Epidermal melanocyte (primary cell): ENCODE measurements around the gene CTSC.

Experiments
- DNase-seq: peaks from one replicate; pipeline ENCODE4 v3.0.0; 2011; ENCODE audit warnings: low spot score; ENCODE audit not compliant: insufficient read length

CTSC gene

DNA sequence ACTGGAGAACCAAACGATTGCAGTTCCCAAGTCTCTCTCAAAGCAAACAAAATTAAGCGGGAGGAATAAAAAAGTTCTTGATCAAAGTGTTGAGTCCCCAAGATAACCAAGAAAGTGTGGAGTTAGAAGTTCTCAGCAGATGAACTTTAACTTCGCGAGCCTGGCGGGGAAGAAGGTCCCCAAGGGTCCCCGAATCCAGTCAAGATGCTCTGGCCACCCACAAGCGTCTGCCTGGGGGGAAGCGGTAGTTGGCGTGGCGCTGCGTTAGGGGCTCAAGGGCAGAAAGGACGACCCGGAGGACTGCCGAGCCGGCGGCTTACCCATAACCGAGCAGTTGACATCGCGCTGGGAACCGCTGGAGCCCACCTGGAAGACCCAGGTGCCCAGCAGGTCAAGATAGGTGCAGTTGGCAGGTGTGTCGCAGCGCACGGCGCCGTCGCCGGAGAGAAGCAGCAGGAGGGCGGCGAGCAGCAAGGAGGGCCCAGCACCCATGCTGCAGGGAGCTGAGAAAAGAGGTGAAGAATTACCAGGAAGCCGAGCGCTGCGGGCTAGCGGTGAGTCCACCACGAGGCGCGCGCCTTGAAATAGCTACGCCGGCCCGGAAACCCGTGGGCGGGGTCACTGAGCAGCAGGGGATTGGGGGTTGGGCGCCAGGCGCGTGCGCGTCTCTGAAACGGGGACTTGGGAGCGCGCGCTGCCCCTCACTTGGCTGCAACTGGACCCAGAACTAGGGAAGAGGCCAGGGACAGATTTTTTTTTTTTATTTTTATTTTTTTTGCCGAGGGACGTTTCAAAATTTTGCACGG is at the start of gene CTSC:
TSS of gene CTSC (minus strand) at position 556 of the 806 bp plus-strand sequence. CDS start at position 492, 64 bp downstream.
- DNase-seq: peak; percentile 69

DNA sequence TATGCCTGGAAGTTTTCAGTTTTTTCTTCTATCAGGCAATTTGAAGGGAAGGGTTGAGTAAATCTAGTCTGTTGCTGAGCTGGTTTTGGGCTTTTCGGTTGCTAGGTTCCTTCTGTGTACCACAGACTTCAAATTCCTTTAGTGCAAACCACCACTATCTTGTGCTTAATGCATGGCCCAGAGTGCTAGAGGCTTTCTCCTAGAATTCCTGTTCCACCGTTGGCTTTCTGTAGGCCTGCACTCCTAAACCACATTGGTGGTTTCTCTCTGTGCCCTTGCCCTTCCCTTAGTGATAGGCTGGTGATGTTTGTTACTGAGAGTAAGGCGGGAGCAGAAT is 47.1 kb upstream of the CTSC start:
- no peak for DNase-seq

DNA sequence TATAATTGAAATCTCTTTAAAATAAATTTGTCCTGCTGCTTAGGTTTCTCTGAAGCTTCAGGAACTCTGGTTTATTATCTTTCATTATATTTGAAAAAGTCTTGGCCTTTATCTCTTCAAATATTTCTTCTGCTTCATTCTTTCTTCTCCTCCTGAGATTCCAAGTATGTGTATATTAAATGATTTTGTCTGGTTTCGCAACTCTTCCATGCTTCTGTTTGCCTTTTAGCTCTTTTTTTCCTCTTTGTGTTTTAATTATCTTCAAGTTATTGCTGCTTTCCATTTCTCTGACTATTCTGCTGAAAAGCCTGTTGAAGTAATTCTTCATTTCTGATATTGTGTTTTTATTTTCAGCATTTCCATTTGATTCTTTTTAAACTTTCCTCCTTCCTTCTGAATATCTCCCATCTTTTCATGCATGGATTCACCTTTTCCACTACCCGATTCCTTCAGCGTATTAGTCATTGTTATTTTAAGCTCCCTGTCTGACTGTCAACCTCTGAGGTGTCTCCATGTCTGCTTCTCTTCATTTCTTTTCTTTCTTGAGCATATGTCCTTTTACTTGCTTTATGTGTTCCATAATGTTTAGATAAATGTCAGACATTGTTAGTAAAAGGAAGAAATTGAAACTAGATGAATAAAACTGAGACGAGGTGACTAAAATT is 46.6 kb upstream of the CTSC start:
- DNase-seq: no peak

DNA sequence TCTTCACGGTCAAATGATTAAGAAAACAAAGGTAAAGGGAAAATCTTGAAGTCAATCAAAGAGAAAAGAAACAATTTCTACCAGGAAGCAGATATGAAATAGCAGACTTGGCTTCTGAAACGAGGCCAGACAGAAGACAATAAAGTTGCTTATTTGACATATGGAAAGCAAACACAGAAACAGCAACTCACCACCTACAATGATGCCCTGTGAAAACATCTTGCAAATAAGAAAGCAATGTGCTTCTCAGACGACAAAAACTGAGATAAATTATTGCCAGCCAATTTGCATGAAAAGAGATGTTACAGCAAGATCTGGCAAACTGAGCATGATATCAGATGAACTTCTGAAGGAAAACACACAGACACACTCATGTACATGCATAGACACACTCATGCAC is 45.9 kb upstream of the CTSC start:
- DNase-seq: no peak

DNA sequence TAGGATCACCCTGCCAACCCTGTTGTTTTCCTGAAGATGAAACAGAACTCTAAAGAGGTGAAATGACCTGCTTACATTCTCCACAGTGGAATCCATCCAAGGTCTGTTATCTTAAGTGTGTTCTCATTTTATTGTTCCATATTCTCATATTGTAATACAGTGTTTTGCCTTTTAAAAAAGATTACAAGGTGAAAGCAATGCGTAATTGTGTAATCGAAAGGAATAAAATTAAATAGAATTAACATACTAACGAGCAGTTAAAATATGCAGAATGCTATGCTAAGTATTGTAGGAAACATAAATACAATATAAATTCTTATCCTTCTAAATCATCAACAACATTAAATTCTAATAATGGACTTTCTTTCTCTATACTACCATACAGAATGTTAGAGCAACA is 41.6 kb upstream of the CTSC start:
- no peak for DNase-seq

DNA sequence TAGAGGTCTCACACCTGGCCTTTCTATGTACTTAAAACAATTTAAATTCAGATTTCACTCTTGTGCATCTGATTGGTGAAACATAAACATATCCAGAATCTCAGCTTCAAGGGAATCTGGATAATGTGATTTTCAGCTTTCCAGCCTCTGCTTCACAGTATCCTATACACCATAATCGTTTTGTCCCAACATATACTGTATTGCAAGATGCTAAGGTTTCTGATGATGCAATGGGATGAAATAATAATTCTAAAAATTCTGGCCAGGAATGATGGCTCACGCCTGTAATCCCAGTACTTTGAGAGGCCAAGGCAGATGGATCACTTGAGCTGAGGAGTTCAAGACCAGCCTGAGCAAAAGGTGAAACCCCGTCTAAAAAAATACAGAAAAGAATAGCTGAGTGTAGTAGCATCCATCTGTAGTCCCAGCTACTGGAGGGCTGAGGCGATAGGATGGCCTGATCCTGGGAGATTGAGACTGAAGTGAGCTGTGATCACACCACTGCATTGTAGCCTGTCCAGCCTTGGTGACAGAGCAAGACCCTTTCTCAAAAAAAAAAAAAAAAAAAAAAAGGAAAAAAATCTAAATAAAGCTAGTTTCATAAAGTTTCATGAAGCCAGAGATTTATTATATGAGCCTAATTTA is 41.0 kb upstream of the CTSC start:
- no peak for DNase-seq

DNA sequence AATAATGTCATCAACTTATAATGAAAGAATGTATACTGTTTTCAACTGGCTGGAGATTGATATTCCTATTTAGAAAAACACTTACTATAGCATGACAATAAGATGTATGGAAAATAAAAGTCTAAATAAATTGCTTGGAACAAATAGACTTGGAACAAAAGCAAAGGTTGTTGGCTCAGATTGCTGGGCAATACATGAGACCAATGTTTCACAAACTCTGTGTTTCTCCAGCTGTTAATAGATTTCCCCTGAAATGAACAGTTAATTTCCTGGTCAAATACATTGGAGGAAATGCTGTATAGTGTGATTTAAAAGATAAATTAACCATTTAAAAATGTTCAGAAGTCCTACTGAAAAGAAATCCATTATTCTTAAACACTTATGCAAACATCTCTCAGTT is 40.1 kb upstream of the CTSC start:
- no peak for DNase-seq

DNA sequence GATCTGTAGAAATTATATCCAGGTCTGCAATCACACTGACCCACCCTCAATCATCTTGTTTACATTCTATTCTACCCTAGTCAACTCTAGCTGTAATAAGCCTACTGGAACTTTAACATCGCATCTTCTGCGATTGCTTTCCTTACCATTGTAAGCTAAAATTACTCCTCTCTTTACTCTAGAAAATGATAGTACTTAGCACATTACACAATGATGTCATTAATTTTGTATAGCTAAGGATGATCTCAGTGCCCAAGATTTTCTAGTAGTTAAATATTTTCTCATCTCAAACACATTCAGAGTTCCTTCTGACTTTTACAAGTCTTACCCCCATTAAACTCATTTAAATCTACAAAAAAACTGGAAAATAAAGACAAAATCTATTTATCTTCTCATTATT is 39.6 kb upstream of the CTSC start:
- no peak for DNase-seq

DNA sequence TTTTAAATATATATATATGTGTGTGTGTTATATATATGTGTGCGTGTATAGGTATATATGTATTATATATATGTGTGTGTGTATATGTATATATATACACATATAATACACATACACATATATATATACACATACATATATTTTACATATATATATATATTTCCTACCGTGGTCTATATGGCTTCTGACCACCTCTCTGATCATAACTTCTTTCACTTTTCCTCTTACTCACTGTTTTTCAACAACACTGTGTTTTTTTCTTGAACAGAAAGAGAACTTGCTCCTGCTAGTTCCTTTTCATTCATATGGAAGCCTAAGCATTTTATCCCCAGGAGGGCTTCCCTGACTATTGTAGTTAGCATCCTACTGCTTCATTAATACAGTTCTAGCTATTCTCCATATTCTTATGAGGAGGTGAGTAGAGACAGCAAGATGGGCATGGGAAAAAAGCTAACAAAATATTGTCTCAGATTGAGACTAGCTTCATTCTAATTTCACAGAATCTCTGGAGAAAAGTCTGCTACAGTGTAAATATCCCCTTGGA is 38.5 kb upstream of the CTSC start:
- no peak for DNase-seq

DNA sequence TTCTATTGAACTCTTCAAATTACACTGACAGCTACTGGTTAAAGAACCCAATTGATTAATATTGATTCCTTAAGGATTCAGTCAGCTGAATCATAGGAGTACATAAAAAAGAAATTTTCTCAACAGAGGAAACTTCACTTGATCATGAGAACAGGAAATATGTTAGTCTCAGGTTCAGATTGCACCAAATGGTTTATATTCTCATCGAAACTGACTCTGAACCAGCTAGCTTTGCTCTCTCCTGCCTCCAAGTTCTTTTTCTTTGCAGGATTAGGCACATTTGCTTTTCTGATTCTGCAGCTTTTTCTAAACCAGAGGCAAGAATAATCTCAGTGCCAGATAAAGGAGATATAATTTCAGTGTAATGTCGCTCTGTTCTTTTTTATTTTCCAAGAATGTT is 33.2 kb upstream of the CTSC start:
- no peak for DNase-seq

DNA sequence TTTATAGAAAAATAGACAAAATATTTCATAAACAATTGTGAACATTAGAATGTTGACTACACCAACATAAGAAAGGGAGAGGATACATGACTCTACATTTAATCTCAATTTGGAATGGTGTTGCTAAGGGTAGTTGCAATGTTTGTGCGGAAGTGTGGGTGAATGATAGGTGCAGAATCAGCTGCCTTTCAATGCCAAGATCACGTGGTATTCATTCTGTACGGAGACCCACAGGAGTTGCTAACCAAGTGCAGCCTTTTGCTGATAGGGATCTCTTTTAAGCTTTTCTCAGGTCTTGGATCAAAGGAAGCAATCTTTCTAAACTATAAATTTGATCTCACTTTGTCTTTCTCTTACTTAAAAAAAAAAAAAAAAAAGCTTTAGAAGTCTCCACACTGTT is 29.8 kb upstream of the CTSC start:
- no peak for DNase-seq

DNA sequence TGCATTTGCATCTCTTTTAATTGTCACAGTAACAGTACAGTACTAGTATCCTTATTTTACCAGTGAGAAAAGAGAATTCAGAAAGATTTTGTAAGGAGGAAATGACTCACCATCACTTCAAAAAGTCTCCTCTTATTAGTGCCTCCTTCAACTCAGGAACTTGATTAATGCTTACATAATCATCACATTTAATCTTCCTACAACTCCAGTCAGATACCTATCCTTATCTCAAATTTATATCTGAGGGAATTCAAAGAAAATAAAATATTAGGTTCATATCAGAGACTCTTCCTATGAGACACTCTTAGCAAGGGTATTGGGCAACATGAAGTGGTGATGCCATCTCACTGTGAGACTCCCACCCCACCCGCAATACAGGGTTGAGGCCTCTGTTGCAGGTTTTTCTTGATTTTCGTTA is 26.1 kb upstream of the CTSC start:
- DNase-seq: no peak

DNA sequence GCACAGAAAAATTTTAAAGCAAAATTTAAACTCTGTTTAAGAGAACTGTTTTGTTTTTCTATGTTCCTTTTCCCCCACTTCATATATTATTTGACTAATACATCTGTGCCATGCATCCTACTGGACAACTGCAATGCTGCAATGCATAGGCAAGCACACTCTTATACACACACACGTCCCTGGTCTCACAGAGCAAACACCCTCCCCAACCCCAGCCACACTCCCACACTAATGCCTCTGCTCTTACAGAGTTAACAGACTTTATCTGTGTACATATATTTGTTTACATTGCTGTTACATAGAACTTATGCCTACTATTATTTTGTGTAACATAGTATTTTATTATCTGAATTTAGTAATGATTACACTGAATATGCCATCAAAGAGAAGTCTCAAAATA is 25.5 kb upstream of the CTSC start:
- no peak for DNase-seq

DNA sequence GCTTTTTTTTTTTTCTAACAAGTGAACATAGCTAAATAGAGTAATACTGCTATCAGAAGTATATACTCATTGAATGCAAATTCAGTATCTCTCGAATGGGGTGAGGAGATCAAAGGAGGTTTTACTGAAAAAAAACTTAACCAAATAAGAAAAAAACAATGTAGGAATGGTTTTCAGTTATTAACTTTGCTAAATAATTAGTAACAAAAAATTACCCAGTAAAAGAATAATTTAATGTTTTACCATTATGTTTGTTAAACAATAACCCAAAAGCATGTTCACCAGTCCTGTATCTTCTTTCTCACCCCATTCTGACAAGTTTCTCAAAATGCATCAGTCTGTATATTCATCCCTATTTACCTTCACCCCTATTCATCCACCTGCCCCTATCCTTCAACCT is 22.6 kb upstream of the CTSC start:
- no peak for DNase-seq

DNA sequence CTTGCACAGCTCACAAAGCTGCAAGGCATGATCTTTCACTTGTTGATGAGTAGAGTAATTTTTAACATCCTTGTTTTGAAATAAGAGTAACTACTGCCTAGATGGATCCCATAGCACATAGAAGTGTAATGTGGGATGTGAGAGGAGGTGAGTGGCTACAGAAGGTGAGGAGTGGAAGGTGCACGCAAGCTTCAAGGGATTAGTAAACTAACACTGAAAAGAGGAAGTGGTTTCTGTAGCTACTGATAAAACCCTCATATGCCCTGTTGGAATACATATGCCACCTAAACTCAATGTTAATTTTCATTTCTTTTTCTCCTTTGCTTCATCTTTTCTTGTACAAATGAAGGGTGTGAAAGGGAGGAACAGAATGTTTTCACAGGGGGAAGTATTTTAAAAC is 22.0 kb upstream of the CTSC start:
- no peak for DNase-seq

DNA sequence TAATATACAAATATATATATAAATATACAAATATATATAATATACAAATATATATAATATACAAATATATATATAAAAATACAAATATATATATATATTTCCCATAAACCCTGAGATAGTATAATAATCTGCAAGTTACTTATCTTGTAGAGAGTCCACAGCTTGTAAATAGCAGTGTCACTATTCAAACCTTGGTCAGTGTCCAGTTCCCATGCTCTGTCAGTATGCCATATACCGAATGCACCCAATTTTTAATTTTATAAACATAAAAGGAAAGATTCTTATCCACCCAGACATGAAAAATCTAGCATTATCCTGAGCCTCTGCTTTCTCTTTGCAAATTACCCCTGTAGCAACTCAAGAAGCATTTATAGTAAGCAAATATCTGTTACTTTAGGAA is 21.6 kb upstream of the CTSC start:
- no peak for DNase-seq

DNA sequence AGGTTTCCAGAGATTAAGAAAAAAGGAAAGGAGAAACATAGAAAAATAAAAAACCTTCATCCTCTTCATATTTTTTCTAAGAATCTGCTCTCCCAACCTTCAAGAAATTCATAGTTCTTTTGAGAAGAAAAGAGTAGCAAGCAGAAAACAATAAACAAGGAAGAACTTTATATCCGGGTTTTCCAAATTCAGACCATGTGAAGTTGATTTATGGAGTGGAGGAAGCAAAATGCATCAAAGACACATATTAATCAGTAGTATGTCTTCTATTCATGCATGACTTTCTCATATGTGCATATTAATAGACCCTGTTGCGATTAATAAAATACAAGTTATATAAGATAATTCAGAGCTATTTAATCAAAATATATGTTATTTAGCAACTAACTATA is 20.5 kb upstream of the CTSC start:
- DNase-seq: no peak

DNA sequence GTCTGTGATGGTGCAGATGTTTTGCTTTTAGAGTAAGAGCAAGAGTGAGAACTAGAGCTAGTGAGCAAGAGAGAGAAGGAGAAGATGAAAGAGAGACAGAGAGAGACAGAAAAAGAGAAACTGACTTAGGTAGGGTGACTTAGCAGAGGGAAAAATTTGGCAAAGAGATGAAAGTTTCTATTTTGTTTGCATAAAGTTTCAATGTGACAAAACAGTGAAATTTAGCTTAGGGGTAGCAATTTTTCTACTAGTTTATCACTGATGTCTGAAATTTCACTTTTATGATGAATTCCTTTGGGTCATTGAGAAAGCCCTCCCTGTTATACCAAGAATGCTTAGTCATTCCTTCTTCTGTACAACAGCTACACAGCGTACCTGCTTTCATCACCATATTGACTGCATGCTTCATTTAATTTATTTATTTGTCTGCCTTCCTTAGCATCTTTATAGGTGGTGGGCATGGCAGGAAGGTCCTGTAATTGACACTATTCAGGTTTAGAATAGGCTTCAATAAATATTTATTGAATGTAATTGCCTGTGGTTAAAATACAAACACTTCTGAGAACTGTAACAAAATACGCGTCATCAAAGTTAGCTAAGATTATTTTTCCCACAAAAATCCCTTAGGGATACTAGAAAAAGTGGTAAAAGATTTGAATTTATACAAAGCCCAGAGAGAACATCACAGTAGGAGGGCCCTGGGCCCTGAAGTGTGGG is 19.9 kb upstream of the CTSC start:
- DNase-seq: no peak

DNA sequence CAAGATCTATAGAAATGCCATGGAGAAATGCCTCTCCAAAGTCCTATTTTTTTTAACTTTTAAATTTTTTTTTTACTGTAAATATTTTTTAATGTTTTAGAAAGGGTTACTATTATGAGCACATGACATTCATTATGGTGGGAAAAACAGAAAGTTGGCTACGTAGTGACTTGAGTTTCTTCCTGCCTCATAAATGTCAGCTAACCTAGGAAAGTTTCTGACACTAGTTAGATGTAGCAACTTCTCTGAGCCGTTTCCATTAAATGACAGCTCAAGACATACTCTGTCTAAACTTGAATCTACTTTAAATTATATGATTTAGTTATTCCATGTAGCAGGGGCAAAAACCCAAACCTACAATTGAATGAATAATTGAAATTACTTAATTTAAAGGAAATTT is 18.4 kb upstream of the CTSC start:
- no peak for DNase-seq

DNA sequence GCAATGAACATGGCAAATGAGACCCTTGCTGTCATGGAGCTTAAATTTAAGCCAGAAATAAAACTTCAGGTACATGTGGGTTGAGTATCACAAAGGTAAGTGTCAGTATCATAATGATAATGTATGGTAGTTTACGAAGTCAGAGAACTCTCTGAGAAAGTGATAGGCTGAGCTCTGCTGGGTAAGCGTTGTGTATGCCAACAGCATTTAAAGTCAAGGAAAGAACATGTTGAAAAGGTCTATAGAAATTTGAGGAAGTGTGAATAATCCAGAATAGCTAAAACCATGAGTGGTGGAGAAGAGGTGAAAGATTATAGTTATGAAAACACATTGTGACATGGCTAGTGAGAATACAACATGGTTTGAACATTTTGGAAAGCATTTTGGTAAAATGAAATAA is 17.4 kb upstream of the CTSC start:
- DNase-seq: no peak

DNA sequence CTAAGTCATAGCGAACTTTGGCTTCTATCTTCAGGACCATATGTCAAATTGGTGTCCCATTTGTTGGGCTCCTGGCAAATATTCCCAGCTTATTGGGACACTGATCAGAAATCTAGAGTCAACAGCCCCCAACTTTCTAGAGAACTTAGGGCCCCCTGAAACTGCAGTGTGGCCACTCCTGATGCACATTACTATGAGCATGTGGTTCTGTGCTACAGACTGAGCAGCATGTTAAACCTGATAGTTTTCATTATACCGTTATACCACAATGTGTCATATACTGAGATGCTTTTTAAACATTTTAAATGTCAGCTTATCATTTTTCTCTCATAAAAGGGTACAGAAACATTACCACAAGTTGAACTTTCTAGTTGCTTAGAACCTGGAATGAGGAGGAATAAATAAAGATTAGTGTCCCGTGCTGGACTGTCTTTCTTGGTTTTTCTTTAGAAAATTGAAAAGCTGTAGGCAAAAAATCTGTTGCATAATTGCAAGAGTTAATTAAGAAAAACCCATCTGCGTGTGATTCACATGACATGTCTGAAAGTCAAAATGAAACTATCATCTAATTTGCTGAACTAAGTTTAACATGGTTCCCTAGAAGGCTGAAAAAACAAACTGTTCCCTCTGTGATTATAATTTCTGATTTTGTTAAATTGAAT is 16.4 kb upstream of the CTSC start:
- no peak for DNase-seq
